ENCODE results near the gene MRGPRG.

Gene MRGPRG

DNA sequence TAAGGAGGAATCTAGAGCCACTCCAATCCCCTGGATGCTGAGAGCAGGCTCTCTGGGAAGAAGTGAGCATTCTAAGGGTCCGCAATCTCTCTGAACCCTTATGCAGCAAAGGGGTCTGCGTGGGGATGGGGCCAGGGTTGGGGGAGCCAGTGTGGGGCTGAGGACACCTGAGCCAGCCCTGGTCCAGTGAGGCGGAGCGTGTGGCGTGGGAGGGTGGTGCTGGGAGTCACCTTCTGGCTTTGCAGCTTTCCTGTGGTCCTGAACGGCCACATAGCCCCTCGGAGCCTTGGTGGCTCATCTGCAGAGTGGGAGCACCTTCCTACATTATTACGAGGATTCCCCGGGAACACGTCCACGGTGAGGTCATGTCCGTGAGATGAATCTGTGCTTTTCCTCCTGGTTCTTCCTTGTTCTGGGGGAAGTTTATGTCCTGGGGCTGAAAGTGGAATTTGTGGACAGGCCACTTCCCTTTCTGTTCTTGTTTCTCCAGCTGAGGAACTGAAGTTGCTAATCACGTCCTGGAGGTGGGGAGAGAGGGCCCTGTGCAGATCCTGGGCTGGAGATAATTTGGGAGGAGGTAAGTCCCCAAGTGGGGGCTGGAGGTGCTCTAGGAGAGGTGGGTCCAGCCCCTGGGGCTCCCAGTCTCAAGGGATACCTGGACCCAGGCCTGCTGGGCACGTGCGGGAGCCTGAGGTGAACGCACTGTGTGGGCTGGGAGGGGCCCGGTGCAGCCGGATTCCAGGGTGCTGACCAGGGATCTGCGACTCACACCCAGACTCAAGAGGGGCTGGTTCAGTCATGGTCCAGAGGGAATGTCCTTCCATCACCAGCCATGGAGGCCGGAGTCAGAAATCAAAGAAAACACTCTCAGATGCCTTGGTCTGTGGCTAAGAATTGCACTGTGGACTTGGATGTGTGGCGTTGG lies 7.5 kb upstream of the MRGPRG start:
- DNase-seq: peak in 1 of 58 donors; percentile 4

- DNase-seq: no peak
Observed at GRCh38 chr11:3225159-3225758, 6.6 kb upstream of the MRGPRG start.

DNA sequence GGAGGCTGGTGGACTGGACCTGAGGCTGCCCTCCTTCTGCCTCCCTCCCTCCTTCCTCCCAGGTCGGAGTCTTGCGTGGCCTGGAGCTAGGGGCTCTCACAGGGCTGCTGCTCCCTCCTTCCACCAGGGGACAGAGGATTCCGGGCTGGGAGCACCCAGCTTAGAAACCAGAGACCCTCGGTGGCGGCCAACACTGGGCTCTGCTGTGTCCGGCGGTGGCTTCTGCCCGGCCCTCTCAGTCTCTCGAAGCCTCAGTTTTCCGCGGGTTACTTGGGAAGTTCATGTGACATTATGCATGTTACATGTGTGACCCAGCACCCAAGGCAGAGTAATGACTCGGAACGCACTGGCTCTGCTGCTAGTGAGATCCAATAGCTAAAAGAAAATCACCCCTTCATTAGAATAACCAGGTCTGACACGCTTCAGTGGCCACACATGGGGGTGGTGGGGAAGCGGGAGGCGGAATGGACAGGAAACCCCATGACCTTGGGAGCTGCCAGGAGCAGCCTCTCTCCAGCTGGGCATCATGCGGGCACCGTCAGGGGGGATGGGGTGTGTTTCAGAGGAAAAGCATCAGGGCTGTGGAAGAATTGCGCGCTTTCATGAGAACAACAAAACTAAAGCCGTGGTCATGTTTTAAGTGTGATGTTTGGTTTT lies 5.9 kb upstream of the MRGPRG start:
- peak in 1 of 58 donors; percentile 25 for DNase-seq

GRCh38 chr11:3223932-3224381 lies 5.3 kb upstream of the MRGPRG start:
- no peak for DNase-seq

- DNase-seq: no peak
Observed at GRCh38 chr11:3222941-3223915, 4.6 kb upstream of the MRGPRG start.

GRCh38 chr11:3222003-3222855 lies 3.6 kb upstream of the MRGPRG start:
- DNase-seq: no peak

DNA sequence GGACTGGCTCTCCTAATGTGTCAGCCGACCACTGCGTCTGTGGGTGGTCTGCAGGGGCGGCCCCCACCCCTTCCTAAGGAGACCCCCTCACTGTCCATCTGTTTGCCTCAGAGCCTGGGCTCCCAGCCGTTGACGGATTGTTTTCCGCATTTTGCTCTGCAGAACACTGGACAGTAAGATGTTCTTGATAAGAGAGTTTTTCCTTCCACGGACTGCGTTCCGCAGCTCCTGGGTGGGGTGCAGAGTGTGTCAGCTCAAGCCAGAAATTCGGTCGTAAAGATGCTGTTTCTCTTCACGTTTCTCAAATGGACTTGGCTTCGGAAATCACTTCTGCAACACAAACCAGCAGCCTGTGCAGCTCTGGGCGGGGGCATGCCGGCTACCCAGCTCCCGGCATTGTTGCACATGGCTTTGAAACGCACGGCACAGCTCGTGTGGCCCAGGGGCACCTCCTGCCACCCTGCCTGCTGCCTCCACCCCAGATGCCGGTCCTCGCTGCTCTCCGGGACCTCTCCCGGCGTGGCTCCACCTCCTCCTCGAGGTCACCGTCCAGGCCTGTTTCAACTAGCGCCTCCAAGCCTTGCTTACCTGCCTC lies 2.9 kb upstream of the MRGPRG start:
- no peak for DNase-seq

GRCh38 chr11:3220521-3221407 lies 2.2 kb upstream of the MRGPRG start:
- no peak for DNase-seq

DNA sequence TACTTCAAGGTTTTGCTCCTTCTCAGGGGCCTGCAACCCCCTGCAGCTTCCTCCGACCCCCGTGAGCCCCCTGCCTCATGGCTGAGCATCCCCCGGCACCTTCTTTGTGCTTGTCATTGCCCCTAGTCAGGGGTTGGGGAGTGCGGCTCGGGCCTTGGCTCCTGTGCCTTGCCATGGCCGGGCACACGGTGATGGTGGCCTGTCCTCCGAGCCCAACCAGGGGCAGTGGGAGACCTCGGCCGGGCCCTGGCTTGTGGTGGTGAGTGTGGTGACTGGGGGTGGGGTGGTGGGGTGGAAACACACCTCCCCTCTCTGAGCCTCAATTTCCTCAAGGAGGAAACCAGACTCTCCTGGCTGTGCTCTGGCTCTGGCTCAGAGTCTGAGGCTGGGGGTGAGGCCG lies 1.5 kb upstream of the MRGPRG start:
- no peak for DNase-seq

- no peak for DNase-seq
Observed at GRCh38 chr11:3219281-3219892, 774 bp upstream of the MRGPRG start.

DNA sequence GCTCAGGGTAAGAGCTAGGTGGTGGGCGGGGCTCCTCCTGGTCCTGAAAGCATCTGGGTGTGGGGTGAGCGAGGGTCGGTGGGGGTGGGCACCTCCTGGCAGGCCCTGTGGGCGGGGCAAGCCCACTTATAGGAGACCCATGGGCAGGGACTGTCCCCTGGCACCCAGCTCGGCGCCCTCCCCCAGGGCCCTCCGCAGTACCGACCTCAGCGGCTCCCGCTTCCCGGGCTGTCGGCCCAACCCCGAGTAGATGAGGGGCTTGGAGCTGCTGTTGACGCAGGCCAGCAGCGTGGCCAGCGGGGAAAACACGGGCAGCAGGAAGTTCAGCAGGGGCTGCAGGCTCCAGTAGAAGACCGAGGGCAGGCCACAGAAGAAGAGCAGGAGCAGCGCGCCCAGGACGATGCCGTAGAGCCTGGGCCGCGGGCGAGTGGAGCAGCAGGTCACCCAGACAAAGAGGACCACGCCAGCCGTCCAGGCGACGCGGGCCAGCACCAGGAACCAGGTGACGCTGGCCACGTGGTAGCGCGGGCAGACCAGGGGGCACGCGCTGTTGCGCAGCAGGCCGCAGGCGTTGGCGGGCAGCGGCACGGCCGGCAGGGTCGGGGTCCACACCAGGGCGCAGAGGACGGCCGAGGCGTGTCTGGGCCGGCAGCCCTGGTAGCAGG lies 663 bp downstream of the MRGPRG start:
- DNase-seq: no peak

DNA sequence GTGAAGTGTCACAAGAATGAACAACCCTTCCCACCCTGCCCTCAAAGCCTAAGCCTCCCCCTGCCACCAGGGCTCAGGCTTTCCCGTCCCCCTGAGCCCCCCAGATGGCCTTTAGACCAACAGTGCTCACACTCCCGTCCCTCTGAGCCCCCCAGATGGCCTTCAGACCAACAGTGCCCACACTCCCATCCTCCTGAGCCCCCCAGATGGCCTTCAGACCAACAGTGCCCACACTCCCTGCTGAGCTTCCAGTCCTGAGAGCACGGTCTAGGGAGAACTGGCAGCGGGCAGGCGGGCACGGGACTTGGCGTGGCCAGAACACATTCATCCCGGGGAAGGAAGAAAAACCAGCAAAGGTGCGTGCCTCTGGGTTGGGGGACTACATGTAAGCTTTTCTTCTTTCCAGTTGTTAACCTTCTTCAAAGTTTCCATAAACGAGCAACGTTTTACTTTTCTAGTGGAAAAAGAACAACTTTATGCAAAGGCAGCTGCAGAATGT lies 2.5 kb downstream of the MRGPRG start:
- no peak for DNase-seq

- DNase-seq: no peak
Observed at GRCh38 chr11:3215346-3216026, 3.1 kb downstream of the MRGPRG start.

DNA sequence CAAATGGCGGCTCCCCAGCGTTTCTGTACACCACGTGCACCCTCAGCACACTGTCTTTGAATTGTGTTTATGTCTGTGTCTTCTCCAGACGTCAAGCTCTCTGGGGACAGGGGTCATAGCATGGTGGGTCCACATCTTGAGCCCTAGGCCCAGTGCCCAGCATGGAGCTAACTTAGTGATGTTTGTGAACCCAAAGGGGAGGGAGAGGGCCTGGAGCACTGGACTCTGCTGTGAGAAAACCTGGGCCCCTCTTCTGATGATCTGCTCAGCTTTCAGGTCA lies 4.3 kb downstream of the MRGPRG start:
- no peak for DNase-seq

GRCh38 chr11:3213659-3214419 lies 4.8 kb downstream of the MRGPRG start:
- no peak for DNase-seq

DNA sequence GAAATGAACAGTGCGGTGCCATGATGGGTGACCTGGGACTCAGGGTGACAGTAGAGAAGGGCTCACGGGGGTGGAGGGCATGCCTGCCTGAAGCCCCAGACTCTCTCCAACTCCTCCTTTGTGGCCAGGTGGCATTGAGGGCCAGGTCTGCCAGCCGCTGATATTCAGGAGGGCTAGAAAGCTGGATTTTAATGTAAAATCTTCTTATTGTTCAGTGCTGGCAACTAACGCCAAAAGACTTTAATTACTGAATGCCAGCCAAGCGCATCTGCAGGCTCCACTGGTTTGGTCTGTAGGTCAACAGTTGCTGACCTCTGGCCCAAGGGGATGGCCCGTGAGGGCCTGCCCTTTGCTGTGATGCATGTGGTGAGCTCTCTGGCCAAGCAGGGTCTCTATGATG lies 10.3 kb downstream of the MRGPRG start:
- no peak for DNase-seq
